CD14-positive monocyte (primary cell): ENCODE data around the gene KIRREL1. TPM values are rescaled to one million over a fixed set of nuclear protein-coding genes. Genes with fewer than 3 reads are reported as not detected.

Experiments
- DNase-seq, 3 donors: peaks; one replicate each; pipeline ENCODE4 v3.0.0-alpha.2; 2011 to 2022
- H2AFZ ChIP-seq: 2 replicates; pipeline ENCODE4 v1.6.0; 2012; ENCODE audit warnings: mild to moderate bottlenecking, low read depth, low read length, inconsistent platforms; ENCODE audit not compliant: insufficient read depth, poor library complexity, severe bottlenecking
- H3K27ac ChIP-seq, 2 donors: 1 replicate in 1 of 2; 2 replicates in 1 of 2; pipeline ENCODE4 v1.5.1; 2012 to 2013; ENCODE audit warnings: low read length in 2 of 2, control low read depth in 1 of 2, inconsistent platforms in 1 of 2, low read depth in 1 of 2, mild to moderate bottlenecking in 1 of 2
- H3K27me3 ChIP-seq, 2 donors: one replicate each; pipeline versions ENCODE4 v1.6.0 to v1.6.1; 2011 to 2013; ENCODE audit warnings: low read length in 2 of 2; ENCODE audit not compliant: control insufficient read depth in 2 of 2, insufficient read depth in 2 of 2
- H3K36me3 ChIP-seq, 2 donors: replicated peaks in 1 of 2; 1 replicate in 1 of 2; 2 replicates in 1 of 2; pipeline versions ENCODE4 v1.5.1 to v1.6.1; 2012 to 2013; ENCODE audit warnings: low read length in 2 of 2, control low read depth in 1 of 2, inconsistent platforms in 1 of 2, mild to moderate bottlenecking in 1 of 2; ENCODE audit not compliant: insufficient read depth in 2 of 2, control insufficient read depth in 1 of 2
- H3K4me1 ChIP-seq, 2 donors: 1 replicate in 1 of 2; 2 replicates in 1 of 2; pipeline versions ENCODE4 v1.5.1 to v1.6.1; 2012 to 2013; ENCODE audit warnings: low read length in 2 of 2, control low read depth in 1 of 2, inconsistent platforms in 1 of 2, mild to moderate bottlenecking in 1 of 2, moderate library complexity in 1 of 2; ENCODE audit not compliant: insufficient read depth in 2 of 2, control insufficient read depth in 1 of 2
- H3K4me2 ChIP-seq: replicated peaks from 2 replicates; pipeline ENCODE3; 2012; ENCODE audit warnings: low read length, moderate library complexity, mild to moderate bottlenecking; ENCODE audit not compliant: poor library complexity, severe bottlenecking; ENCODE audit errors: extremely low read depth
- H3K4me3 ChIP-seq, 3 experiments: fragments of 200-600 bp in 1 of 3; sonication (generic) in 1 of 3; replicated peaks in 1 of 3; 1 replicate in 2 of 3; 2 replicates in 1 of 3; pipeline ENCODE4 v1.5.1; 2011 to 2013; ENCODE audit warnings: low read length in 3 of 3, mild to moderate bottlenecking in 3 of 3, control low read depth in 2 of 3, low read depth in 2 of 3, inconsistent platforms in 1 of 3, moderate library complexity in 1 of 3
- H3K79me2 ChIP-seq: 2 replicates; pipeline ENCODE4 v1.6.0; 2012; ENCODE audit warnings: mild to moderate bottlenecking, control low read depth, inconsistent platforms, low read length, moderate library complexity; ENCODE audit not compliant: insufficient read depth
- H3K9ac ChIP-seq: 2 replicates; pipeline ENCODE4 v1.6.0; 2017; ENCODE audit warnings: low read length, mild to moderate bottlenecking; ENCODE audit not compliant: insufficient read depth, poor library complexity, severe bottlenecking
- H3K9me3 ChIP-seq, 2 donors: replicated peaks in 1 of 2; 1 replicate in 1 of 2; 2 replicates in 1 of 2; pipeline versions ENCODE4 v1.5.1 to v1.6.1; 2012 to 2013; ENCODE audit warnings: low read length in 2 of 2, control low read depth in 1 of 2; ENCODE audit not compliant: control insufficient read depth in 1 of 2, insufficient read depth in 1 of 2
- H4K20me1 ChIP-seq: 2 replicates; pipeline ENCODE4 v1.6.0; 2012; ENCODE audit warnings: mild to moderate bottlenecking, low read length, control low read depth, moderate library complexity; ENCODE audit not compliant: insufficient read depth
- H3K27ac Mint-ChIP-seq, 7 donors: one replicate each; pipeline ENCODE4 v1.8.0; 2020; ENCODE audit warnings: mild to moderate bottlenecking in 7 of 7, mixed read lengths in 7 of 7, moderate library complexity in 6 of 7, inconsistent platforms in 2 of 7
- H3K27me3 Mint-ChIP-seq, 3 donors: one replicate each; pipeline ENCODE4 v1.8.0; 2021 to 2022; ENCODE audit warnings: low read depth in 3 of 3, mild to moderate bottlenecking in 3 of 3, mixed read lengths in 3 of 3, moderate library complexity in 3 of 3, inconsistent platforms in 1 of 3
- H3K36me3 Mint-ChIP-seq, 2 donors: one replicate each; pipeline ENCODE4 v1.8.0; 2020; ENCODE audit warnings: mixed read lengths in 2 of 2, inconsistent platforms in 1 of 2, mild to moderate bottlenecking in 1 of 2
- H3K4me1 Mint-ChIP-seq: one replicate; pipeline ENCODE4 v1.8.0; 2020; ENCODE audit warnings: mild to moderate bottlenecking, mixed read lengths
- H3K4me3 Mint-ChIP-seq, 2 donors: one replicate each; pipeline ENCODE4 v1.8.0; 2020; ENCODE audit warnings: mild to moderate bottlenecking in 2 of 2, mixed read lengths in 2 of 2, moderate library complexity in 1 of 2
- H3K9me3 Mint-ChIP-seq, 7 donors: one replicate each; pipeline ENCODE4 v1.8.0; 2020 to 2022; ENCODE audit warnings: mixed read lengths in 7 of 7, mild to moderate bottlenecking in 6 of 7, moderate library complexity in 6 of 7, inconsistent platforms in 2 of 7
- WGBS: methylation state at CpG from one replicate; pipeline ENCODE4 v1.1.5; 2013; ENCODE audit warnings: missing lambda C conversion rate; ENCODE audit not compliant: insufficient coverage; 5-methylcytosine and 5-hydroxymethylcytosine counted together
- intact Hi-C, 2 donors: fragments of 100-400 bp; cut with micrococcal nuclease; formaldehyde crosslinking; loops; one replicate each; pipeline versions ENCODE4 v1.15.0 to v1.15.1; 2023
- polyA plus RNA-seq, 3 donors: library from polyadenylated mRNA; depleted of rRNA in 1 of 3; unstranded in 2 of 3; stranded (reverse) in 1 of 3; fragments of 300-500 nt in 2 of 3; fragments of >200 nt in 1 of 3; fragmentation: Illumina TruSeq in 2 of 3; gene quantifications; 1 replicate in 2 of 3; 2 replicates in 1 of 3; pipeline ENCODE4 v1.2.3, GENCODE V29; 2012 to 2021
- TF ChIP-seq, protein P1 (sequence below): fragments of 200-600 bp; IDR thresholded peaks from one replicate; pipeline ENCODE4 v1.8.0; 2022; ENCODE audit warnings: antibody characterized with exemption, mild to moderate bottlenecking

KIRREL1 gene
- polyA plus RNA-seq, 3 donors: not detected

DNA sequence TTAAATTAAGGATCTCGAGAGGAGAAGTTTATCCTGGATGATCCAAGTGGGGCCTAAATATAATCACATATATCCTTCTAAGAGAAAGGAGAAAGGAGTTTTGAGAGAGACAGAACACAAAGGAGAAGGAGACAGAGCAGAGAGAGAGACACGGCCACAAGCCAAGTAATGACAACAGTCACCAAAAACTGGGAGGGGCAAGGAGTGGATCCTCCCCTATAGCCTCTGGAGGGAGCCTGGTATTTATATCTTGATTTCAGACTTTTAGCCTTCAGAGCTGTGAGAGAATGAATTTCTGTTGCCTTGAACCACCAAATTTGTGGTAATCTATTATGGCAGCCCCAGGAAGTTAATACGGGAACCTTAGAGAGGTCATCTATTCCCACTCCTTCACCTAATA is 137.8 kb downstream of the KIRREL1 start:
- H3K27me3 Mint-ChIP-seq: peaks cover 2 to 7% (median 4%) of the 10 kb centered on the region in 3 donors

DNA sequence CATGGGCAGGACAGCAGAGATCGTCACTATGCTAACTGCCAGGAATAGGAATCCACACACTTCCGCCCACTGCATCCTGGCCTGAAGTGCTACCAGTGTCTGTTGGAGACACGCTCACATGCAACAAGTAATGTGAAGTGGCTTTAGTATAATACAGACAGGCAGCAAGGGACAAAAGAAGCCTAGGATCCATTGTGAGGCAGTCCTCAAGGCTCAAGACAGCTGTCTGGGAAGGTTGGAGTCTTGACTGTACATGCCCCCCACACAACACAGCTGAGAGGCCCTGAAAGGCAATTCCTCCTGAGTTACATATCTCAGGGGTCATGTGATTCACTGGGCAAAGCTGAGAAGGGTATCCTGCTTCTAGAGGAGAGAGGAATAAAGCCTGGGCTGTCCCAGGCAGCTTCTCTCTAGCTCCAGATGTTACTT is 147.3 kb downstream of the KIRREL1 start:
- Histone ChIP-seq H3K27ac (no peak overlapping the region), H3K4me3 (no peak overlapping the region), H3K36me3 (no peaks in the 10 kb centered on the region), H2AFZ (no peak overlapping the region), H4K20me1 (no peaks in the 10 kb centered on the region), H3K27me3 (no peaks in the 10 kb centered on the region), H3K9me3 (peaks cover 0 to under 1% of the 10 kb centered on the region in 2 donors), H3K4me1 (no peaks in the 10 kb centered on the region), H3K9ac (no peak overlapping the region), H3K79me2 (no peaks in the 10 kb centered on the region), H3K4me2 (no peak overlapping the region)
- Mint-ChIP-seq H3K27me3 (peaks cover 0 to 3% (median 2%) of the 10 kb centered on the region in 3 donors), H3K27ac (no peak overlapping the region), H3K36me3 (no peaks in the 10 kb centered on the region), H3K9me3 (peaks cover 0 to 10% (median under 1%) of the 10 kb centered on the region in 7 donors), H3K4me3 (no peak overlapping the region), H3K4me1 (no peaks in the 10 kb centered on the region)
- TF ChIP-seq, protein P1, sequence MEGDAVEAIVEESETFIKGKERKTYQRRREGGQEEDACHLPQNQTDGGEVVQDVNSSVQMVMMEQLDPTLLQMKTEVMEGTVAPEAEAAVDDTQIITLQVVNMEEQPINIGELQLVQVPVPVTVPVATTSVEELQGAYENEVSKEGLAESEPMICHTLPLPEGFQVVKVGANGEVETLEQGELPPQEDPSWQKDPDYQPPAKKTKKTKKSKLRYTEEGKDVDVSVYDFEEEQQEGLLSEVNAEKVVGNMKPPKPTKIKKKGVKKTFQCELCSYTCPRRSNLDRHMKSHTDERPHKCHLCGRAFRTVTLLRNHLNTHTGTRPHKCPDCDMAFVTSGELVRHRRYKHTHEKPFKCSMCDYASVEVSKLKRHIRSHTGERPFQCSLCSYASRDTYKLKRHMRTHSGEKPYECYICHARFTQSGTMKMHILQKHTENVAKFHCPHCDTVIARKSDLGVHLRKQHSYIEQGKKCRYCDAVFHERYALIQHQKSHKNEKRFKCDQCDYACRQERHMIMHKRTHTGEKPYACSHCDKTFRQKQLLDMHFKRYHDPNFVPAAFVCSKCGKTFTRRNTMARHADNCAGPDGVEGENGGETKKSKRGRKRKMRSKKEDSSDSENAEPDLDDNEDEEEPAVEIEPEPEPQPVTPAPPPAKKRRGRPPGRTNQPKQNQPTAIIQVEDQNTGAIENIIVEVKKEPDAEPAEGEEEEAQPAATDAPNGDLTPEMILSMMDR: no peak
- DNase-seq: no peak
- intact Hi-C loops: no loop called here
- WGBS: 100% methylated on average over 1 of the region's 3 CpGs

More for the DNA sequence above, 137.8 kb downstream of the KIRREL1 start:
- WGBS: 67% methylated on average over 1 of the region's 3 CpGs
- Histone ChIP-seq H3K27ac (no peak overlapping the region), H3K4me2 (no peak overlapping the region), H3K27me3 (no peaks in the 10 kb centered on the region), H3K79me2 (no peaks in the 10 kb centered on the region), H2AFZ (no peak overlapping the region), H3K4me1 (no peaks in the 10 kb centered on the region), H3K9ac (no peak overlapping the region), H3K36me3 (no peaks in the 10 kb centered on the region), H3K4me3 (no peak overlapping the region), H4K20me1 (no peaks in the 10 kb centered on the region), H3K9me3 (no peaks in the 10 kb centered on the region)
- TF ChIP-seq, protein P1: no peak
- Mint-ChIP-seq H3K9me3 (no peaks in the 10 kb centered on the region), H3K36me3 (peaks cover 0 to 3% of the 10 kb centered on the region in 2 donors), H3K4me1 (peaks cover 2% of the 10 kb centered on the region), H3K27ac (no peak overlapping the region), H3K4me3 (no peak overlapping the region)
- intact Hi-C loops: loop anchor here in 1 of 2 donors (2.0 kb wide), 1 partner anchor 168 kb away; no protein-coding TSS in a partner anchor
- no peak for DNase-seq
